DND-41 (cell line): ENCODE results near the gene ST6GALNAC3.

Experiments used
- CTCF ChIP-seq: IDR thresholded peaks from 2 replicates; pipeline ENCODE4 v1.5.1; 2012; ENCODE audit warnings: borderline replicate concordance, low read length, moderate library complexity, mild to moderate bottlenecking; ENCODE audit not compliant: poor library complexity, severe bottlenecking; ENCODE audit errors: extremely low read depth
- EZH2 ChIP-seq: IDR thresholded peaks from 3 replicates; pipeline ENCODE4 v1.6.1; 2012; ENCODE audit warnings: borderline replicate concordance, low read depth, mild to moderate bottlenecking, moderate library complexity, low read length, inconsistent platforms; ENCODE audit not compliant: severe bottlenecking

DNA sequence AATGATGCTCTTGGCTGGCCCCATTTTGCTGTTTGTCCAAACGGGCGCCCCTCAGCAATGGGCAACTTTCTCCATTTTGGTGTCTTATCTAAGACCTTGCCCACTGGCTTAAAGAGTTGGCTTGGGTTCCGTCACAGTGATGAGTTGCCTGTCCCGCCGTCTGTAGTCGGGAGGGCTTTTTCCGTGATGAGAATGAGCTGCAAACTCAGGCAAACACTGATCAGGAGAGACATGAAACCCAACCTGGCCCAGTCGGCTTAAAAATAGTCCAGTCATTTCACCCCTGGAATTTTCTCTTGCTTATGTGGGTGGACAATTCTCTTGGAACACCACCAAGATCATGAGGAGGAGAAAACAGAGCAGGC lies 79.3 kb downstream of the ST6GALNAC3 start:
- no peak for TF ChIP-seq CTCF
- no peak for TF ChIP-seq EZH2
